GM19463 (cell line): ENCODE measurements around the gene LRRC15.

Experiments
- ATAC-seq: cut with Tn5 transposase; IDR thresholded peaks from one replicate; pipeline ENCODE4 v1.9.1; 2021; ENCODE audit warnings: mild to moderate bottlenecking, moderate library complexity; ENCODE audit not compliant: unreplicated experiment

LRRC15 gene

DNA sequence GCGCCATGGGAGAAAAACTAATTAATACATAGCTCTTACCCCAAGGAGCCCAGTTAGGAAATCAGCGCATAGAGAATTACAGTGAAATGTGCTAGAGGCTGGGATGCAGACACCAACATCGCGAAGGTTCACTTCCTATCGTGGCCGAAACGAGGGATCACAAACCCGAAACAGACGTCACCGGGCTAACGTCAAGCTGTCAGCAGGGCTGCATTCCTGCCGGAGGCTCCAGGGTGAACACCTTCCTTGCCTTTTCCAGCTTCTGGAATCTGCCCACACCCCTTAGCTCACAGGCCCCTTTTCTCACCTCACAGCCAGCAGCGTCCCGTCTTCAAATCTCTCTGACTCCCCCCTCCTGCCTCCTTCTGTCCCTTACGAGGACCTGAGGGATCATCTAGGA is 16.5 kb upstream of the LRRC15 start:
- no peak for ATAC-seq

DNA sequence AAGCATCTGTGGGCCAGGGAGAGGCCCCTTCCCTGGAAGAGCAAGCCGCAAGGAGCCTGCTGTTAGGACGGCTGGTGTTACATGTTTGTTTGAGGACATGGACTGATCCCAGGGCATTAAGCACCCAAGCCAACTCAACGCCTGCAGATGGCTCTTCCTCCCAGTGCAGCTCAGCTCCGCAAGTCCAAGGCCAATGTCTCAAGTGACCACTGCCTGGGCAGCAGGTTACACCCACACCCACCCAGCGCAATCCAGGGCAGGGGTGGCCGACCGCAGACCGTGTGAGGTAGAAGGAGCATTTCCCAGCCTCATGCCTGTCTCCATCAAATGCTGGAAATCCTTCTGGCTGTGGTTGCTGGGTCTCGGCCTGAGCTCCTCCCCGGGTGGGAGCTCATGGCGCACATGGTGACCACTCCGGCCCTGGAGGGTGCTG is 15.0 kb upstream of the LRRC15 start:
- ATAC-seq = no peak

DNA sequence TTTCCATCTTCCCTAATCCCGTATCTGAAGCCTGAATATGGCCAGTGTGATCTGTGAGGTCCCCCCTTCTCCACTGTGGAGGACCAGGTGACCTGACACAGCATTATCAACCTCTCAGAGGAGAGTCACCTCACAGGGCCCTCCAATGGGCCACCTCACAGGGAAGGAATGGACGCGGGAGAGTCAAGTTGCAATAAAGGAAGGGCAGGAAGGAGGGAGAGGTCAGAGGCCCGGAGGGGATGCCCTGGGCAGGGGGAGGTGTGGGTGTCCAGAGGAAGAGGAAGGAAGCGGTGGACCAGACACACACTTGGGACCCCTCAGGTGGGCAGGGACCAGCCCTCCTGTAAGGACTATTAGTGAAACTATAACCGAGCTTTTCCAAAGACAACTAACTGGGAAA is 14.6 kb upstream of the LRRC15 start:
- no peak for ATAC-seq

DNA sequence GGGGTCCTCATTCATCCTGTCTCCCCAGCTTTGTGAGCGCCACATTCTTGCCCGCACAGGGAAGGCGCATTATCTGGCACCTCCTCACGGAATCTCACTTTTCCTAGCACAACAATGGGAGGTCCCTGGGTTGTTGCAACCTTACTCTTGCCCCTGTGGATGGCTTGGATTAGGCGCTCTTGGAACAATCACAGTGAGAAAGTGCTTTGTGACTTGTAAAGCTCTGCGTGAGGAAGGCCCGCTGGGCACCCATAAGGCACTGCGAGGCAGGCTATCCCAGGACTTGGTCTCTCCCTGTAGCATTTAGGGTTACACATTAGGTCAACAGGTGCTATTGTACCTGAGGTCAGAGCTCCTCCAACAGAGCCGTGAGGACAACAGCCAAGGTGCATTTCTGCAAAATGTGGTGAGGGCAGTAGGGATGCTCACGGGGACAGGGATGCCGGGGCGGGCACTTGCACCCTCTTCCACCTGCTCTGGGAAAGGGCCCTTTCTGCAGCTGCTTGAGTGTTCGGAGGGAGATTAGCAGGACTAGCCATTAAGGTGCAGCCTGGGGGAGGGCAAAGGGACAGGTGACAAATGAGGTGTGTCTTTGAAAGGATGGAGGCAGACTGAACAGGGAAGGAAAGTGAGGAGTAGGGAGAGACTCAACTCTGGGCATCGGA is 13.9 kb upstream of the LRRC15 start:
- ATAC-seq = no peak

DNA sequence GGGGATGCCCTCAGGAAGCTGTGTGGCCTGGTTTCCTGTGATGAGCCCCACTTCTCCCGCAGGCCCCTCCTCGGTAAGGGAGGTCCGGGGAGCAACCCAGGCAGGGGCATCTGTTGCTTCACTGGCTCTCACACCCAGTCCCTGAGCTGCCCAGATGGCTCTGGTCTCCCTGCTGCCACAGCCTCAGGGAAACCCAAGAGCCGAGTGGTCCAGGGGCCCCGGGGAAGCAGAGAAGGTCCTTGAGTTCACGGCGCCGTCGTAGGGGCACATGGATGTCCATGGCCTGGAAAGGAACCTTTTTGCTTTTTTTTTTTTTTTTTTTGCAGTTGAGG is 13.3 kb upstream of the LRRC15 start:
- no peak for ATAC-seq

DNA sequence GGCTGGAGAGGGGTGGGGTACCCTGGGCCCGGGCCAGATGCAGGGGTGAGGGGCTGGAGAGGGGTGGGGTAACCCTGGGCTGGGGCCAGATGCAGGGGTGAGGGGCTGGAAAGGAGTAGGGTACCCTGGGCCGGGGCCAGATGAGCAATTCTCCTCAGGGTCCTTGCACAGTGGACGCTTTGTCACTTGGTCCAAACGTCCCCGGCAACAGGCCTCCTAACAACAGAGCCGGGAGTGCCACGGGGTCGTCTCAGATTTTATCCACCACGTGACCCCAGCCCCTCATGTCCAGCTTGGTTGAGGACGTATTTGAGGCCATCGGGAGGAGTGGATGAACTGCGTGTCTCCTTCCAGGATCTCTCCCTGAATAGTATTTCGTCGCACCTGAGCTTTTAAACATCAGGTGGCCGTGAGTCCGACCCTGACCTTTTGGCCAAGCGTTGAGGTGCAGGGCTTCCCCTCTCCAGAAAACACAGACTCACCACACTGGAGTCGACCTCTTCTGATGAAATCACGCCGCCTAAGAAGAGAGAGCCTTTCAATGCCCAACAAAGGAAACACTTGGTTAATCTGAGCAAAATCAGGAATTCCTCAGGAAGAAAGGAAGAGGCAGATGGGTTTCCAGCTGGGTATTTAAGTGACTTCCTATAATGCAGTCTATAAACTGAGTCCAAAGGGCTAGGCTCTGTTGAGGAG is 12.8 kb upstream of the LRRC15 start:
- ATAC-seq = no peak

DNA sequence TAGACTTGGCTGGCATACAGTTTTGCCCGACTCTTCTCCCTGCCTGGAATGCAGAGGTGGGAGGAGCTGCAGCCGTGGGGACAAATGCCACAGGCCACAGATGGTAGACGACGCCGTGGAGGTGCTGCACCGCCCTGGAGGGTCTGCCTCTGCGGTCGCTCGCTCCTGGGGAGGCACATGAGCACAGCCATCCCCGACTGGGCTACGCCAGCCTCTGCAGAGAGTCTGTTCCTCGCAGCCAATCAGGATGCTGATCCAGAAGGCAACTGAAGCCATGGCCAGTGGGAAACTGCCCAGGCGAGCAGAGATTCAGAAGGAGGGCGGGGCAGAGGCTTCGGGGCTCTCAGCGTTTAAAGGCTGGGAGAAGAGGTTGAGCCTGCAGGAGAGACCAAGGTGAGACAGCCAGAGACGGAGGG is 11.9 kb upstream of the LRRC15 start:
- no peak for ATAC-seq

DNA sequence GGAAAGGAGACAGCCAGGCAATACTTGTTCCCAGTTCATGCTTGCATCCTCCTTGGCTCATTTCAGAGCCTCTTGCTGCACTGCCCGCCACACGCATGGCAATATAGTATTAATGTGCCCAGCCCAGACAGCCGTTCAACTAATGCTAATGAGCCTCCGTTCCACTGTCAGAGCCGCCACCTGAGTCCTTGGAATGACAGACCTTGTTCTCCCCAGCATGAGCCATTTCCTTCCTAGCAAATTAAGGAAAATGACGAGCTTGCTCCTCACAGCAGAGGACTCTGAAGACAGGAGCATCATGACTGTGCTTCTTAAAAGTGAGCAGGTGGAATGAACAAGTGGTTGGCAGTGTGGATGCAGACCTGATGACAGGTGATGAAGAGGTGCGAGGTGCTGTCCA is 10.8 kb upstream of the LRRC15 start:
- ATAC-seq = no peak

DNA sequence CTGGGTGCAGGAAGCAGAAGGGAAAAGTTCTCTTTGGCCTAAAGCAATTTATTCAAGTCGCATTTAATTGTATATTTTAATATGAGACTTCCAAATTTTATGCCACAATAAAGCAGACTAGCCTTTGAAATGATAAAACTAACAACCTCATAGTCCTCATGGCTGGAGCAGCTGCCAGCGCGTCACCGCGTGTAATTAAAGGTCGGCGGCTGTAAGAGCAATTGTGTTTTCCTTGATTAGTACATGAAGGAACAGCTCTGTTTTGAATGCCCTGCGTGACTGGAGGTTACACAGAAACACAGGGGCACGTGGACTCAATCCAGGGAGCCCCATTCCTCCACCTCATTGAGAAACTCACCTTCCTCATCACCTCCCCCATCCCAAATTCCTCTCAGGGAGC is 10.1 kb upstream of the LRRC15 start:
- ATAC-seq = no peak

DNA sequence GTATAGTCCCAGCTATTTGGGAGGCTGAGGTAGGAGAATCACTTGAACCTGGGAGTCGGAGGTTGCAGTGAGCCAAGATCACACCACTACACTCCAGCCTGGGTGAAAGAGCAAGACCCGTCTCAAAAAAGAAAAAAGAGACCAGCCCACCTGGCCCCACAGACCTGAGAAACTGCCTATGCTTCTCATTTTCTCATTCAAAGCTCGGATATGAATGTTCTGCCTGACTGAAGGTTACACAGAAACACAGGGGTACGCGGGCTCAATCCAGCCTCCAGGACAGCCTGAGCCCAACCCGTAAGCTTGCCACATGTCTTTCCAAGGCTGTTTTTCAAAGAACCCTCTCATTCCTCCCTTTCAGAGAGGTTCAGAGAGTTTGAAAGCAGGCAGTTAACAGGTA is 9.7 kb upstream of the LRRC15 start:
- ATAC-seq = no peak

DNA sequence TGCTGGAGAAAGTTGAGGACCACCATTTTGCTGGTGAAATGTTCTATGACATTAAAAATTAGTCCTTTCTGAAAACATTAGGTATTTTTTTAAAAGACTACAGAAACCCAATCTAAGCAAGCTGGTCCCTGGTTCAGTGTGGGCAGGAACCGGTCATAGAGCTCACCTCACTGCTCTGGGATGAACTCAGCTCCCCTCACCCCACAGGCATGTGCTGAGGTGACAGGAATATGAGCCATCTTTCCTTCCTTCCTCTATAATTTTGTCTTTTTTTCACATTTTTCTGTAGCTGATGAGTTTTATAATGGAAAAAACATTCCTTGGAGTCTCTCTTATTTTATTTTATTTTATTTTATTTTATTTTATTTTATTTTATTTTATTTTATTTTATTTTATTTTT is 8.2 kb upstream of the LRRC15 start:
- no peak for ATAC-seq

DNA sequence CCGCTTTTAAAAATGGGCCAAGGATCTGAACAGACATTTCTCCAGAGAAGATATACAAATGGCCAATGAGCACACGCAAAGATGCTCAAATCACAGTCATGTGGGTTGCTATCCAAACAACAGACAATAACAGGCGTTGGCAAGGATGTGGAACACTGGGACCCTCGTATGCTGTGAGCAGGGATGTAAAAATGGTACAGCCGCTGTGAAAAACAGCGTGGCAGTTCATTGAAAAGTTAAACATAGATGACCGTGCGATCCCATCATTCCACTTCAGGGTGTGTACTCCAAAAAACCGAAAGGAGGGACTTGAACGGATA is 6.7 kb upstream of the LRRC15 start:
- no peak for ATAC-seq

DNA sequence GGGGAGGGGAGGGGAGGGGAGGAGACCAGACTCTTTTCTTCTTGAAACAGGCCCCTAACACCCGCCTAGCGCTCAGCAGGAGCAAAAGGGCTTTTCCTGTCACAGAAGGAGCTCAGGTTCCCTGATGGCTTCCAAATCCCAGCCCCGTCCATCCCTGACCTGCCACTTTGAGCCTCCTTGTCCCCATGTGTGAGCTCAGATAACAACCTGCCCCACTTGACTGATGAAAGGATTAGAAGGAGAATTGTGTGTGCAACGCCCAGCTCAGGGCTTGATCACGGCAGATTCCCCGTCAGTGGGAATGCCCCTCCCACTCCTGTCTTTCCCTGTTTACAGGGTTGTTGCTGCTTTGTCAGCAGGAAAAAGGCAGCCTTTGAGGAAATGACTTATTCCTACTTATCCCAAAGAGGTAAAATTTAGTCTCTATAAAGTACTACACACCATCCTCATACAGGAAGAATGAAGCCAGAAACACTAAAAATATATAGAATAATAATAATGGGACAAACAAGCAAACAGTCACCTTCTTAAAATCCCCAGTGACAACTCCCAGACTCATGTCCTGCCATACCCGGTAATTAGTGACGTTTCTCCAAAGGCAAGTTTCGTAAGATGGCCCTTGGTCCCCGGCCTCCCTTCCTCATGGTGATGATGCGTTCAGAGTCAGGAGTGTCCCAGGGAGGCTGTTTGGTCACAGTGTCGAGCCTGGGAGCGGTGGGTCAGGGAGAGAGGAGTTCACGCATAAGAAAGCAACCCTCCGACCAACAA is 6.1 kb upstream of the LRRC15 start:
- ATAC-seq = no peak

DNA sequence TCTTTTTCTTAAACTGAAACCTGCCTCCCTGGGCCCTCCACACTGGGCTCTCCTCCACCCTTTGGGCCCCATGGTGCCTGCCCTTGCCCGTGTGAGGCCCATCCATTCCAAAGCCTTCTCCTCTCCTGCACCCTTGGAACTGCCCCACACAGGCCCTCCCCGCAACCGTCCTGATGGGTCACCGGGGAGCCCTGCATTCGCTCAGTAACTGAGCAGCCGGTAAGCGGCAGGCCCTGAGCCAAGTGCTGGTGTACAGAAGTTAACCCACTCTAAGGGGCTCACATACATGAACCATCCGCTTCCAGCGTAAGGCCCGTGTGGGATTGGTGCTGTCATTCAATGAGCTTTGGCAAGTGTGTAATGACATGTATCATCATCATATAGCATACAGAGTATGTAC is 5.4 kb upstream of the LRRC15 start:
- ATAC-seq = no peak

DNA sequence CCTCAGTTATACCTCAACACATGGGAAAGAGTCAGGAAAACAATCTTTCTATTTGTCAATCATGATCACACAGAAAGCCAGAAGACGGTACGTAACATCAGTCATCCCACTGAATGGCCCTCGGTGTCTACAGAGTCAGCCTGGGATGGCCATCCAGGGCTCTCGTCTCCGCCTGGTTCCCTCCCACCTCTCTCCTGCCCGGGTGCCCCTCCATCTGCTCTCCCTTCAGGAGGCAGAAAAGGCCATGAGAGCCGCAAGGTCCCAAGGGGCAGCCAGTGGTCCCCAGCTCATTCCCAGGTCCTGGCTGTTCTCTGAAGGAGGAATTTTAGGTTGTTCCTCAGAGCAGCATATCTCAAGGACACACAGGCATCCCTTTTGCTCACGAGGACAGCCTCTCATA is 4.4 kb upstream of the LRRC15 start:
- ATAC-seq = no peak

DNA sequence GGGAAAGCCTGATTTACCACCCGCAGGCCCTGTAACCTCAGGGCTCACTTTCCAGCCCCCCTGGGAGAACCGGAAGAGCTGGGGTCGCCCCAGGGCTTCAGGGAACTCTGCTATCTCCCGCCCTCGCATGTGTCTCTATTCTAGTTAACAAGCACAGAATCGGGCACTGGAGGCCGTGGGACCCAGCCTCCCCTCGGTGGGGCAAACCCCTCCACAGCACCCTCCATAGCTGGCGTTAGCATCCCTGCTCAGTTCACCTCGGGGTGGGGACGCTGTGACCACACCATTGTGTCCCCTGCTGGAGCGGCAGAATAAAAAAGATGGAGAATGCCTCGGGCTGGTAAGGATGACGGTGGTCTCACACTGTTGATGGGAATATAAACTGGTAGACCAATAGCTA is 3.5 kb upstream of the LRRC15 start:
- no peak for ATAC-seq

DNA sequence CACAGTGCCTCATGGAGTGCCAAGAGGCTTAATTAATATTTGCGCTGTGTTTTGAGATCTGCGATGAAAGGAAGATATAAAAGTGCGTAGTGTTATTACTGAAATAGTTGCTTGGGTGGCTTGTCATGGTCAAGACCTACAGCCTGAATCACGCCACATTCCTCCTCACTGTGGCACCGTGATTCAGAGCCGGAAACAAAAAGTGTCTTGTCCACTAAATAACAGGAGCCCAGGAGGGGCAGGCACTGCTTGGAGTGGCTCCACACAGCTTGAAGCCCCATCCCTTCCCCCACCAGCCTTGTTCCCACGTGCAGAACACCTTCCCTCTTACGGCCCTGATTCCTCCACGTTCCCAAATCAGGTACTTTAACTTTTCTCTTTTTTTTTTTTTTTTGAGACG is 1.2 kb upstream of the LRRC15 start:
- no peak for ATAC-seq

DNA sequence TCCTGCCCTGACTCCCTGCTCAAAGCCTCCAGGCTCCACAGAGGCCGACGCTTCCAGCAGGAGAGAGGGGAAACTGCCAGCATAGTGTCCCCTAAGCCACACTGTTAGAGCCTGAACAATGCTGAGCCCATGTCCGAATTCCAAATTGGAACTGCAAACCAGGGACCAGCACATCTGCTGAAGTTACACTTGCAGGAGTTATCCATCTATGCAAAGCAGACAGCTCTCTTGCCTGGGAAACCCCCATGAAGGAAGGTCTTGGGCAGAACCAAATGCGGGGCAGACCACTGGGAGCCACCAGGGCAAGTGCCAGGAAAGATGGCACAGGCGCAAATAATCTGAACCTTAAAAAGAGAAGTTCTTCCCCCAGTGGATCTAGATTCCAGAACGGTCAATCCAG is 625 bp downstream of the LRRC15 start:
- ATAC-seq = no peak

DNA sequence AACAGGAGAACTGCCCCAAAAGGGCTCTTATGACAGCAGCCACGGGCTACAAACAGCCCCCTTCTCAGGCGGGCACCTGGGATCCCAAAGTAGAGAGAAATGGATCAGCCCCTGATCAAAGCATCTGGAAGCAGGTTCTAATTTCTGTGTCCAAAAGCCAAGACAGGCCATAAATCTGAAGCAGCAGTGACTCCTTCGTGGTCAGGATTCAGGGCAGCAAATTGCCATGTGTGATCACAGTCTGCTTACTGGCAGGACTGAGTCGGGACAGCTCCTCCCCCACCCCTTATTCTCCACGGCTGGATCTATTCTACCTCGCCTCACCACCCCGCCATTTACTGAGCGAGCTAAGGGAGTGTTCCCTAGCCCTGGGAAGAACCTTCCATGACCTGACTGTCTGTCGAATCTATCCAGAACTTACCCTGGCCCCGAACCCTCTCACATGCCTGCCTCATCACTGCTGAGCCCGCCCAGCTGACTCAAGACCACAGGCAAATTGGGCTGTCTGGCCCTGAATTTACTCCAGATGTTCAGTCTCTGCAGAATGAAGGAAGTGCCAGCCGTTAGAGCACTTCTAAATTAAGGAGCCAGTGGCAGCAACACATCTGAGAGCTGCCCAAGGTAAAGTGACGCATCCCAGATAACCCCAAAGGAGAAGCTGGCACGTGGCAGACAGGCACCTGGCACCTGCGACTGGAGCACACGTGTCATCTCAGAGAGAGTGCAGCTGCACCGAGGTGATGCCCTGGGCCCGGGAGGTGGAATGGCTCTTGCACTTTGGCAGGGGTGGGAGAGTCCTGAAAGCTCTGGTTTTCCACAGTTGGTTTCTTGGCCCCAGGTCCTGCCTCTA is 1.3 kb downstream of the LRRC15 start:
- ATAC-seq = no peak

DNA sequence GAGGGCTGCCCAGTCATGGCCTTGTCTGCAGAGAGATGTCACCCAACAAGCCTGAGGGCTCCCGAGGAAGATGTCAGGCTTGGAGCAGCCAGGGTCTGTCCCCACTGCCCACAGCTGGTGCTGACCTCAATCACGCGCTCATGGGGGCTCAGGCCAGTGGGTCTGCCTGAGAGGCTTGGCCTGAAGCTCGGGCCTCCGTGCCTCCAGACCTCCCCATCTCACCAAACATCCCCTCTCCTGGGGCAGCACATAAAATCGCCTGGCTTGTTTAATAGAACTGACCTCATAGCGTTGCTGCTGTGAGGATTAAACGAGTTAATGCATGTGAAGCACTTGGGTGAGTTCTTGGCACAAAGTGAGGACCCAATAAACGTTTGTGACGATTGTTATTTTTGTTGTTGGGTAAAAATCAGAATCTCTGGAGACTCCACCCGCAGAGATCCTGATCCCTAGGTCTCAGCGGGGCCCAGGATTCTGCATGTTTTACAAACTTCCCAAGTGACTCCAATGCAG is 3.5 kb downstream of the LRRC15 start:
- no peak for ATAC-seq

DNA sequence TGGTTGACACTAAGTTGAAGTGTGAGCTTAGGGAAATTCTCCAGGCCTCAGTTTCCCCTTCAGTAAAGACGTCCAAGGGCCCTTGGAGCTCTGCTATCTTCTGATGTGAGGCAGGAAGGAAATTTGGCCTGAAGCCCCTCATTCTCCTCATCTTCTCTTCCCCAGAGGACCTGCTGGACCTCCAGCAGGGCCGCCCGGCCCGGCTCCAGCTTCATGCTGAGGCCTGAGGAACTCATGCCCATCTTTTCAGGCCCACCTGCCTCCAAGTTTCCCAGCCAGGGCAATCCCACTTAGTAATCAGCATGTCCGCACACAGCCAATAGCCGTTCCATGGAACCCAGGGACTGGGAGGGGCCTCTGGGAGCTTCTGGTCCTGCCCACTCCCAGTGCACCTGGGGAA is 4.0 kb downstream of the LRRC15 start:
- no peak for ATAC-seq
